T-helper 2 cell (primary cell): ENCODE data around the gene CEP43.

Source experiments
- DNase-seq, 5 experiments: peaks; one replicate each; pipeline versions ENCODE4 v3.0.0 to v3.0.0-alpha.2; 2012 to 2022

CEP43 gene

GRCh38 chr6:166966268-166966667 lies 32.9 kb upstream of the CEP43 start:
- DNase-seq = no peak

GRCh38 chr6:166969390-166970002 lies 29.7 kb upstream of the CEP43 start:
- peak in 1 of 5 experiments; percentile 73 for DNase-seq

DNA sequence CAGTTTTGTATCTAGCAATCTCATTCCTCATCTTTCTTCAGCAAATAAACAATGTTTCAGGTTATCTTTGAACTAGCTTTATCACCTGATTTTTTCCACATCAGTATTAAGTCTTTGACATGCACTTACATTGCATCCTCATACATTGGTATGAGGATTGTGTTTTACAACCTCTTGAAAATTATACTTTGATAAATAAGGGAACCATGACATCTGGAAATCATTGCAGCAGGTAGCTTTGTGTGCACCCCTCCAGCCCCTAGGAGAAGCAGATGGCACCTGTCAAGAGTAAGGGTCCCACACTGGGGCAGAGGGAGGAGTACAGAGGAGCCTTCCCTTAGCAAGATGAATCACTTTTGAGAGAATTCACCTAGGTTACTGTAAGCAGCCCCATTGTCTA lies 29.1 kb upstream of the CEP43 start:
- no peak for DNase-seq

DNA sequence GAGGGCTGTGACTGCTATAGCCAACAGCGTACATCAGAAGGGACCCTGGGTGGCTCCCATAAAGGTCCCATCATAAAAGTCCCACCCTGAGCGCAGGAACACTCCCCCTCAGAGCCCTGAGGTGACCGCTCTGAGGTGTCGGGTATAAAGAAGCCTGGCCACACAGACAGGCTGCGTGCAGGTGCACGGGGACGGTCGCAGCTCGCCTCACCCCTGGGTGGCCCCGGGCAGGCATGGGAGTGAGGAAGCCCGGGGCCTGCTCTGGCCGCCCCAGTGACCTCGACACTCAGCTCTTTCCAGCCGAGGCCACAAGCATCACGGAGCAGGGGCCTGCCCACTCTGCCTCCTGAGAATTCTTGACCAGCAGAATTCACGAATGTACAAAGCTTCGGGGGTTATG lies 28.4 kb upstream of the CEP43 start:
- no peak for DNase-seq

- no peak for DNase-seq
Observed at GRCh38 chr6:166971271-166971670, 27.9 kb upstream of the CEP43 start.

GRCh38 chr6:166972101-166972500 lies 27.1 kb upstream of the CEP43 start:
- DNase-seq = no peak

DNA sequence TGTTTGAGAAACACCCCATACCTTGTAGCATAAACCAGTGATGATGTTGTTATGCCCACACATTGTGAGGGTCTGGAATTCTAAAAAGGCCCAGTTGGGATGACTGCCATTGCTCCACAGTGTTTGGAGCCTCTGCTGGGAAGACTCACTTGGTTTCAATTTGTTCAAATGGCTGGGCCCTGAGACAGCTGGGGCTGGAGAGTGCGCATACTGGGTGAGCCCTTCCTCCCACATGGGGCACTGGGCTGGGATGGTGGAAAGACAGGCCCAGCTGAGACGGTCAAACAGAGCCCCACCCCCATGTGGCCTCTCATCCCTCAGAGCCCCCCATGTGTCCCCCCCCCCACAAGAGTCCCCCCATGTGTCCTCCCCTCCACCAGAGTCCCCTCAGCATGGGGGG lies 22.6 kb upstream of the CEP43 start:
- DNase-seq = no peak

GRCh38 chr6:166977621-166978525 lies 21.3 kb upstream of the CEP43 start:
- no peak for DNase-seq

- DNase-seq = no peak
Observed at GRCh38 chr6:166980738-166981137, 18.5 kb upstream of the CEP43 start.

GRCh38 chr6:166987448-166987847 lies 11.7 kb upstream of the CEP43 start:
- no peak for DNase-seq

DNA sequence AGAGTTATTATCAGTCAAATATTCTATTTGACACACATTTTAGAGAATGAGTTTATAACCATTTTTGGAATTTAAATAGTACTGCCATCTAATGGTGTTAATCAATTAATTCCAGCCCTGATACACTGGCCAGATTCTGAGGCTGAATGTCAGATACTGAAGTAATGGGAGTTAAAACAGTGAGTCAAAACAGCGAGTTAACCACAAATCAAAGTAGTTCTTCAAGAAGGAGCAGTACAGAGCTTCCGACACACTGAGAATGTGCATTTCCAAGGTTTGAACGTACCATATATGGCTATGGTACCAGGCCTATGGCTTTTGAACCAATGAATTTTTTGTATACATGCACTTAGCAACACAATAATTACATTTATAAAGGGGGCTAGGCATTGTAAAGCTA lies 11.3 kb upstream of the CEP43 start:
- peak in 1 of 5 experiments; percentile 39 for DNase-seq

DNA sequence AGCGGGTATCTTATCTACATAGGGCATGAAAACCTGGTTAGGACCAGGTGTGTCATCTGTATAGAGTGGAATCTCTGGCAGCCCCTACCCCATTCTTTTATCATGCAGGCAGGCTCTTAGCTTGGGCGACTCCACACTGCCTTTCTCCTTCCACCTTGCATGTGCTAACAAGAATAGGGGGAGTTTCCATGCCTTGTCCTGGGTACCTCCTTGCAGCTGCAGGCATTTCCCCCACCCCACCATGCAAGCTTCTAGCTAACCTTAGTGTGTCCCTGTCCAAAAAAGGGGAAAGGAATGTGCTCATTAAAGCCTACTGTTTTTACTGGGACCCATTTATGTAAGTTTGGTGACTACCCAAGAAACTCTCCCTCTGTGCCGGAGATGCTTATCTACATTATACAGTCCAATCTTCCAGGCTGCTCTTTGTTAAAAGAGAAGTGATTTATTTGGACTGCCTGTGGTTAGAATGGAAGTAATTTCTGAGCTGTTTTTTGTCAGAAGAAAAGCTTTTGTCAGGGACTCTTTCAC lies 10.5 kb upstream of the CEP43 start:
- DNase-seq = no peak

DNA sequence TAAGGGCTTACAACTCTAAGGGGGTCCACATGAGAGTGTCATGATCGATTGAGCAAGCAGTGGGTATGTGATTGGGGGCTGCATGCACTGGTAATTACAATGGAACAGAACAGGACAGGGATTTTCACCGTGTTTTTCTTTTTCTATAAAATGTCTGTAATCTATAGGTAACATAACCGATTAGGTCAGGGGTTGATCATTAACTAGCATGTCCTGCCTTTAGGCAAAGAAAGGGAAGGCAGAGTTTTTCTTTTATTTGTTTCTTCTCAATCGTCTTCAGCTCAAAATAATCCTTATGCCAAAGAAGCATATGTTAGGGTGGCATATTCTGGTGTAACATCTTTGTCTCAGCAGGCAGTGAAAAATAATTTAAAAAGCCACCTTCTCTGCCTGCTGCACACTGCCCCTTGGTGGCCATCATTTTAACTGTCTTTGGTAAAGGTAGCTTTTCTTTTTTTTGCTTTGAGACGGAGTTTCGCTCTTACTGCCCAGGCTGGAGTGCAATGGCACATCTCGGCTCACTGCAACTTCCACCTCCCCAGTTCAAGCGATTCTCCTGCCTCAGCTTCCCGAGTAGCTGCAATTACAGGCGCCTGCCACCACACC lies 9.7 kb upstream of the CEP43 start:
- DNase-seq = peak in 4 of 5 experiments; percentile 5 to 74 (median 24)

DNA sequence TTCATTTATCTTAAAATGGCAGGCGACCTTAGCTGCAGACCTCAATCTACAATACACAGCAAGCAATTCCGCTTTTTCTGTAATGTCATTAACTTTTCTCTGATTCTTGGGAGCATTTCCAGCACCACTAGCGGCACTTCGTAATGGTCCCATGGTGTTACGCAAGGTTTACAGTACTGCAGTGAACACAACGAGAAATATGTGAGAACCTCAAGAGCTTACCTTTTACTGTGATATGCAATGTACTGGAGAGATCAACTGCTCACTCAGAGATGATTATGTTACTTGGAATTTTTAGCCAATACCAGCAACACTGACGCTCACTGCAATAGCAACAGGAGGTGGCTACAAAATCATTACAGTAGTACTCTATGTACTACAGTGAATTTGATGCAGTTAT lies 2.8 kb upstream of the CEP43 start:
- no peak for DNase-seq

DNA sequence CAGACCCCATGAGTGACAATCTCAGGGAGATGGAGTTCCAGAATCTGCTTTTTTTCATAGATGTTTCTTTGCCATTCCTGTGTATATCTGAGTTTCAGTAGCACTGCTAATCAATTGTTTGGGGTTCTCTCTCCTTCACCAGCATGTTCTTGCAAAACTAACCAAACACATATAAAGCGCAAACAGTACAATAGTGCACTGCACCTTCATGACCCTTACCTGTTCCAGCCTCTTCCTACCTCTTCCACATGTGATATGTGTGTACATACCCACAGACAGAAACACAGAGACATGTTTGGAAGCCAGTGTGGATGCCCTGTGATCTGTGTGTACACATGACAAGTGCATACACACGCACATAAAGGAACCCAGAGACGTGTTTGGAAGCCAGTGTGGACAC lies 1.8 kb upstream of the CEP43 start:
- DNase-seq = no peak

DNA sequence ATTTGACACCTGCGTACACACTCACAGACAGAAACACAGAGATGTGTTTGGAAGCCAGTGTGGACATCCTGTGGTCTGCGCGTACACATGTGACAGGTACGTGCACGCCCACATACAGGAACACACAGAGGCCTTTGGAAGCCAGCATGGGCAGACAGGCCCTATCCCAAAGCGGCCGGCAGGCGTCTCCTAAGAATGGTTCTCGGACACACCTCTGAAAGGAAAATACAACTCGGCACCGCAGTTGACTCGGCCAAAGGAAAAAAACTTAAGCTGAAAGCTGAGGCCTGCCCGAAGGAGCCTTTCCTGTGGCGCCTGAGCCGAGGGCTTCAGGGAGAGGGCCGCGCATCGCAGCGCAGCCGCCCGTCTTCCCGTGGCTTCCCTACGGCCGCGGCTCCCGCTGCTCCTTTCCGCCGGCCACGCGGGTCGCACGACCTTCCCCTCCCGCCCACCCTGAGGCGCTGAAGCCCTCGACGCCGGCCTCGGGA lies 1.4 kb upstream of the CEP43 start:
- DNase-seq = peak; percentile 11 to 76 (median 23)

DNA sequence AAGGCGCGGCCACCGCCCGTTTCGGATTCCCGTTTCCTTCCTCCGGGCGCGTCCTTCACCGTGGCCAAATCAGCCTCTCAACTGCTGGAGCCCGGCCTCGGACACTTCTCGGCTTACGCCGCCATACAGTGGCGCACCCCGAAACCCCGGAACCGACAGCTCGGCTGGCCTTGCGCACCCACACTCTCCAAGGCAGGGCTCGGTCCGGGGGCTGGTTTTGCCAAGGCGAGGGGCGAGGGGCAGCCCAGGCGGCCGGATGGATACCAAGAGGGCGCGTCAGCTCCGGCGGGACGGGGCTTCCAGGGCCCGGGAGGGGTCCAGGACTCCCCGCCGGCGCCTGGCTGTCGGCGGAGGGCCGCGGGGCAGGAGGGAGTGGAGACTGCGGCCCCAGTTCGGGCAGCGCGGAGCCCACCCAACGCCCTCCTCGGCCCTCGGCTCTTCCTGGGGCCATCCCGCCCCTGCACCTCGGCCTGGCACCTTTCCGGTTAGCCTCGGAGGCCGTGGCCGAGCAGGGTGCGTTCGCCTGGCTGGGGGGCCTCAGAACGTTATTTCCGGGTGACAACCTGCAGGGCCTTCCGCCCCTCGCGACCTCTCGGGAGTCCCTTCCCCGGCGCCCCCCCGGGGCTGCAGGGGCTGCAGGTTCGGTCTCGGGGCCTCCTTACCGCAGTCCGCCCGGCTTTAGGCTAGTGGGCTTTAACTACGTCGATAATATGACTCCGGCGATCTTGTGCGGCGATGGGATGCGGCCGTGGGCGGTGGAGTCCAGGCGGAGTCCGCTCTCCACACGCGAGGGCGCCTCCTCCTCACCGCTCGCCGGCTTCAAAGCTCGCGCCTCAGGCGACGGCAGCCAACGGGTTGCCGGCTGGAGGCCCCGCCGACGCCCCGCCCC lies 697 bp upstream of the CEP43 start:
- DNase-seq = peak in 2 of 5 experiments; percentile 0 to 14

DNA sequence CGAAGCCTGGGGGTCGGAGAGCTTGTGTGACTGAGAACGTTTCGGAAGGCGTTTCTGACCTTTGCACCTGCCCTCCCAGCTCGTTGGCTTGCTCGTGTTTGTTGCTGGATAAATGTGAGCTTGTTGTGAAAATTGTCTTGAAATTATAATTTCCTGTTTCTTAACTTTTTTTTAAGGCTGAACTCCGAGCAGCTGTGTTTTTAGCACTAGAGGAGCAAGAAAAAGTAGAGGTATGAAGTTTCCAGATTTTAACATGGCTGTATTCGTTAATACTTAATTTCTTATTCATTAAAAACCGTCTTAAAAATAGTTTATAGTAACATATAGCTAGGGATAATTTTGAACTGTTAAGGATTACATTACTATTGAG lies 672 bp downstream of the CEP43 start:
- peak in 1 of 5 experiments; percentile 15 for DNase-seq

GRCh38 chr6:167000759-167001158 lies 1.6 kb downstream of the CEP43 start:
- no peak for DNase-seq

DNA sequence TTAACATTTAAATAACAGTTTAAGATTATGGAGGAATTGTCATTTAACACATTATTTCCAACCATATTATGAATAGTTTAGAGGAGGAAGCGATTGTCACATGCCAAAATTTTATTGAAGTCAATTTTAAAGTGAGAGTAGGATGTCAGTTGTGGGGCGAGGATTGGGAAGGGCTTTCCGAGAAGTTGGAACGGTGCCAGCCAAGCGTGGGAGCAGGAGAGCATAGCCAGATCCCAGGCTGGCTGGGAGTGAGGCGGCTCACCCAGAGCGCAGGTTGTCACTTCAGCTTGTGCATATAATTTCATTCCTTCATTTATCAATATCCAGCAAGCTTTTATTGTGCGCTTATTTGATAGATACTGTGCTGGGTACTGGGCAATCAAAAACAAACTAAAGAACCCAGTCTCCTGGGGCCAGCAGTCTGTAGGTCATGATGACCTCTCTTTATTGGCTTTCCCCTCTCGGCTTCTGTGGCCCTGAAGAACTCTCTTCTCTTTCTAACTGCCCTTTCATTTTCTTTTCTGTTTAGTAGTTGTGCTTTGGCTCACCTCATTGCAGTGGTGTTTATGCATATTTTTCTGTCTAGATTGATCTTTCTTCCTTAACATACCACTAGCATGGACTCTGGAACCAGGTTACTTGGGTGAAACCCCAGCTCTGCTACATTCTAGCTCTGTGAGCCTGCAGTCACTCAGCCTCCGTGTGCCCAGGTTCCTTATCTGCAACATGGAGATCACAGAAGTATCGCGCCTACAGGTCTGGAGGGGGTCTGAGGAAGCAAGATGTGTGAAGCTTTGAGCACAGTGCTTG lies 6.4 kb downstream of the CEP43 start:
- no peak for DNase-seq

GRCh38 chr6:167007985-167008384 lies 8.8 kb downstream of the CEP43 start:
- no peak for DNase-seq
